CD14-positive monocyte (primary cell): ENCODE results near the gene MRTFB. TPM values are rescaled to one million over a fixed set of nuclear protein-coding genes. Genes with fewer than 3 reads are reported as not detected.

Source experiments
- DNase-seq, 3 donors: peaks; one replicate each; pipeline ENCODE4 v3.0.0-alpha.2; 2011 to 2022
- H2AFZ ChIP-seq: 2 replicates; pipeline ENCODE4 v1.6.0; 2012; ENCODE audit warnings: mild to moderate bottlenecking, low read depth, low read length, inconsistent platforms; ENCODE audit not compliant: insufficient read depth, poor library complexity, severe bottlenecking
- H3K27ac ChIP-seq, 2 donors: 1 replicate in 1 of 2; 2 replicates in 1 of 2; pipeline ENCODE4 v1.5.1; 2012 to 2013; ENCODE audit warnings: low read length in 2 of 2, control low read depth in 1 of 2, inconsistent platforms in 1 of 2, low read depth in 1 of 2, mild to moderate bottlenecking in 1 of 2
- H3K27me3 ChIP-seq, 2 donors: one replicate each; pipeline versions ENCODE4 v1.6.0 to v1.6.1; 2011 to 2013; ENCODE audit warnings: low read length in 2 of 2; ENCODE audit not compliant: control insufficient read depth in 2 of 2, insufficient read depth in 2 of 2
- H3K36me3 ChIP-seq, 2 donors: replicated peaks in 1 of 2; 1 replicate in 1 of 2; 2 replicates in 1 of 2; pipeline versions ENCODE4 v1.5.1 to v1.6.1; 2012 to 2013; ENCODE audit warnings: low read length in 2 of 2, control low read depth in 1 of 2, inconsistent platforms in 1 of 2, mild to moderate bottlenecking in 1 of 2; ENCODE audit not compliant: insufficient read depth in 2 of 2, control insufficient read depth in 1 of 2
- H3K4me1 ChIP-seq, 2 donors: 1 replicate in 1 of 2; 2 replicates in 1 of 2; pipeline versions ENCODE4 v1.5.1 to v1.6.1; 2012 to 2013; ENCODE audit warnings: low read length in 2 of 2, control low read depth in 1 of 2, inconsistent platforms in 1 of 2, mild to moderate bottlenecking in 1 of 2, moderate library complexity in 1 of 2; ENCODE audit not compliant: insufficient read depth in 2 of 2, control insufficient read depth in 1 of 2
- H3K4me2 ChIP-seq: replicated peaks from 2 replicates; pipeline ENCODE3; 2012; ENCODE audit warnings: low read length, moderate library complexity, mild to moderate bottlenecking; ENCODE audit not compliant: poor library complexity, severe bottlenecking; ENCODE audit errors: extremely low read depth
- H3K4me3 ChIP-seq, 3 experiments: fragments of 200-600 bp in 1 of 3; sonication (generic) in 1 of 3; replicated peaks in 1 of 3; 1 replicate in 2 of 3; 2 replicates in 1 of 3; pipeline ENCODE4 v1.5.1; 2011 to 2013; ENCODE audit warnings: low read length in 3 of 3, mild to moderate bottlenecking in 3 of 3, control low read depth in 2 of 3, low read depth in 2 of 3, inconsistent platforms in 1 of 3, moderate library complexity in 1 of 3
- H3K79me2 ChIP-seq: 2 replicates; pipeline ENCODE4 v1.6.0; 2012; ENCODE audit warnings: mild to moderate bottlenecking, control low read depth, inconsistent platforms, low read length, moderate library complexity; ENCODE audit not compliant: insufficient read depth
- H3K9ac ChIP-seq: 2 replicates; pipeline ENCODE4 v1.6.0; 2017; ENCODE audit warnings: low read length, mild to moderate bottlenecking; ENCODE audit not compliant: insufficient read depth, poor library complexity, severe bottlenecking
- H3K9me3 ChIP-seq, 2 donors: replicated peaks in 1 of 2; 1 replicate in 1 of 2; 2 replicates in 1 of 2; pipeline versions ENCODE4 v1.5.1 to v1.6.1; 2012 to 2013; ENCODE audit warnings: low read length in 2 of 2, control low read depth in 1 of 2; ENCODE audit not compliant: control insufficient read depth in 1 of 2, insufficient read depth in 1 of 2
- H4K20me1 ChIP-seq: 2 replicates; pipeline ENCODE4 v1.6.0; 2012; ENCODE audit warnings: mild to moderate bottlenecking, low read length, control low read depth, moderate library complexity; ENCODE audit not compliant: insufficient read depth
- H3K27ac Mint-ChIP-seq, 7 donors: one replicate each; pipeline ENCODE4 v1.8.0; 2020; ENCODE audit warnings: mild to moderate bottlenecking in 7 of 7, mixed read lengths in 7 of 7, moderate library complexity in 6 of 7, inconsistent platforms in 2 of 7
- H3K27me3 Mint-ChIP-seq, 3 donors: one replicate each; pipeline ENCODE4 v1.8.0; 2021 to 2022; ENCODE audit warnings: low read depth in 3 of 3, mild to moderate bottlenecking in 3 of 3, mixed read lengths in 3 of 3, moderate library complexity in 3 of 3, inconsistent platforms in 1 of 3
- H3K36me3 Mint-ChIP-seq, 2 donors: one replicate each; pipeline ENCODE4 v1.8.0; 2020; ENCODE audit warnings: mixed read lengths in 2 of 2, inconsistent platforms in 1 of 2, mild to moderate bottlenecking in 1 of 2
- H3K4me1 Mint-ChIP-seq: one replicate; pipeline ENCODE4 v1.8.0; 2020; ENCODE audit warnings: mild to moderate bottlenecking, mixed read lengths
- H3K4me3 Mint-ChIP-seq, 2 donors: one replicate each; pipeline ENCODE4 v1.8.0; 2020; ENCODE audit warnings: mild to moderate bottlenecking in 2 of 2, mixed read lengths in 2 of 2, moderate library complexity in 1 of 2
- H3K9me3 Mint-ChIP-seq, 7 donors: one replicate each; pipeline ENCODE4 v1.8.0; 2020 to 2022; ENCODE audit warnings: mixed read lengths in 7 of 7, mild to moderate bottlenecking in 6 of 7, moderate library complexity in 6 of 7, inconsistent platforms in 2 of 7
- CTCF ChIP-seq: fragments of 200-600 bp; IDR thresholded peaks from one replicate; pipeline ENCODE4 v1.8.0; 2022; ENCODE audit warnings: antibody characterized with exemption, mild to moderate bottlenecking
- WGBS: methylation state at CpG from one replicate; pipeline ENCODE4 v1.1.5; 2013; ENCODE audit warnings: missing lambda C conversion rate; ENCODE audit not compliant: insufficient coverage; 5-methylcytosine and 5-hydroxymethylcytosine counted together
- intact Hi-C, 2 donors: fragments of 100-400 bp; cut with micrococcal nuclease; formaldehyde crosslinking; loops; one replicate each; pipeline versions ENCODE4 v1.15.0 to v1.15.1; 2023
- polyA plus RNA-seq, 3 donors: library from polyadenylated mRNA; depleted of rRNA in 1 of 3; unstranded in 2 of 3; stranded (reverse) in 1 of 3; fragments of 300-500 nt in 2 of 3; fragments of >200 nt in 1 of 3; fragmentation: Illumina TruSeq in 2 of 3; gene quantifications; 1 replicate in 2 of 3; 2 replicates in 1 of 3; pipeline ENCODE4 v1.2.3, GENCODE V29; 2012 to 2021

Gene MRTFB
- polyA plus RNA-seq, 3 donors: 0.69 to 1.4 (median 0.87) TPM

- H3K4me3 Mint-ChIP-seq: no peak overlapping the region
- intact Hi-C loops: no loop called here
Measured at GRCh38 chr16:14268073-14268472, 197.0 kb downstream of the MRTFB start.

GRCh38 chr16:14275934-14276333 is 204.8 kb downstream of the MRTFB start:
- Histone ChIP-seq H3K9me3 (no peaks in the 10 kb centered on the region), H3K4me2 (no peak overlapping the region), H3K4me1 (no peaks in the 10 kb centered on the region), H3K4me3 (no peak overlapping the region), H3K27me3 (peaks cover 0 to 2% of the 10 kb centered on the region in 2 donors), H3K27ac (no peak overlapping the region), H4K20me1 (no peaks in the 10 kb centered on the region), H3K9ac (no peak overlapping the region), H2AFZ (no peak overlapping the region), H3K36me3 (no peaks in the 10 kb centered on the region), H3K79me2 (no peaks in the 10 kb centered on the region)
- H3K4me1 Mint-ChIP-seq: no peaks in the 10 kb centered on the region
- no peaks in the 10 kb centered on the region for H3K36me3 Mint-ChIP-seq
- intact Hi-C loops: no loop called here
- no CpG with 5 or more reads among the region's 3 CpGs for WGBS
- peak overlapping the region in 1 of 2 donors; percentile 23 for H3K4me3 Mint-ChIP-seq
- no peak for TF ChIP-seq CTCF
- no peak for DNase-seq
- no peak overlapping the region for H3K27ac Mint-ChIP-seq
- peaks cover 2 to 10% (median 6%) of the 10 kb centered on the region in 3 donors for H3K27me3 Mint-ChIP-seq
- peaks cover 0 to 13% (median 7%) of the 10 kb centered on the region in 7 donors for H3K9me3 Mint-ChIP-seq

More at GRCh38 chr16:14268073-14268472, 197.0 kb downstream of the MRTFB start:
- Mint-ChIP-seq H3K27me3 (peaks cover 0 to 2% (median 1%) of the 10 kb centered on the region in 3 donors), H3K4me1 (no peaks in the 10 kb centered on the region), H3K27ac (no peak overlapping the region), H3K9me3 (peaks cover 2 to 21% (median 18%) of the 10 kb centered on the region in 7 donors), H3K36me3 (peaks cover 0 to 9% of the 10 kb centered on the region in 2 donors)
- Histone ChIP-seq H3K9ac (no peak overlapping the region), H3K9me3 (peaks cover 0 to 9% of the 10 kb centered on the region in 2 donors), H3K36me3 (peaks cover 0 to 4% of the 10 kb centered on the region in 2 donors), H3K27me3 (no peaks in the 10 kb centered on the region), H3K4me2 (no peak overlapping the region), H2AFZ (no peak overlapping the region), H3K4me3 (no peak overlapping the region), H3K27ac (no peak overlapping the region), H3K79me2 (no peaks in the 10 kb centered on the region), H4K20me1 (no peaks in the 10 kb centered on the region), H3K4me1 (no peaks in the 10 kb centered on the region)
- no peak for TF ChIP-seq CTCF
- WGBS: 100% methylated on average over 5 of the region's 7 CpGs
- no peak for DNase-seq
